Loucy (cell line): Measurements from ENCODE around the gene KRTAP3-2.

Experiments
- H2AFZ ChIP-seq: fragments of 200-600 bp; sonication (generic); 2 replicates; pipeline ENCODE4 v1.6.0; 2016; ENCODE audit warnings: antibody characterized with exemption, mild to moderate bottlenecking, low read length, moderate library complexity
- H3F3A ChIP-seq: fragments of 200-600 bp; 2 replicates; pipeline ENCODE4 v1.6.0; 2016; ENCODE audit warnings: antibody characterized with exemption, low read depth, mild to moderate bottlenecking
- H3K27me3 ChIP-seq: fragments of 200-600 bp; sonication (generic); 2 replicates; pipeline ENCODE4 v1.6.1; 2014; ENCODE audit warnings: low read length, mild to moderate bottlenecking; ENCODE audit not compliant: insufficient read depth, poor library complexity, severe bottlenecking
- H3K36me3 ChIP-seq: fragments of 200-600 bp; sonication (generic); 2 replicates; pipeline ENCODE4 v1.6.1; 2016; ENCODE audit warnings: low read length; ENCODE audit not compliant: insufficient read depth
- H3K4me1 ChIP-seq: fragments of 200-600 bp; sonication (generic); 2 replicates; pipeline ENCODE4 v1.5.1; 2014; ENCODE audit warnings: low read length, mild to moderate bottlenecking; ENCODE audit not compliant: insufficient read depth, poor library complexity, severe bottlenecking
- H3K4me2 ChIP-seq: fragments of 200-600 bp; sonication (generic); 2 replicates; pipeline ENCODE4 v1.6.0; 2014; ENCODE audit warnings: antibody characterized with exemption, low read length, low read depth, mild to moderate bottlenecking; ENCODE audit not compliant: poor library complexity, severe bottlenecking
- H3K4me3 ChIP-seq: fragments of 200-600 bp; sonication (generic); 2 replicates; pipeline ENCODE4 v1.5.1; 2014; ENCODE audit warnings: low read length, mild to moderate bottlenecking, mixed read lengths; ENCODE audit not compliant: poor library complexity, severe bottlenecking
- H3K79me2 ChIP-seq: fragments of 200-600 bp; sonication (generic); 2 replicates; pipeline ENCODE4 v1.6.1; 2014; ENCODE audit warnings: low read length; ENCODE audit not compliant: insufficient read depth
- H3K9ac ChIP-seq: fragments of 200-600 bp; sonication (generic); 2 replicates; pipeline ENCODE4 v1.6.0; 2014; ENCODE audit warnings: mild to moderate bottlenecking, low read depth, low read length, moderate library complexity; ENCODE audit not compliant: poor library complexity, severe bottlenecking
- H3K9me2 ChIP-seq: fragments of 200-600 bp; sonication (generic); replicated peaks from 2 replicates; pipeline ENCODE4 v1.6.1; 2016; ENCODE audit warnings: low read depth, low read length, mixed read lengths
- H3K9me3 ChIP-seq: fragments of 200-600 bp; sonication (generic); 2 replicates; pipeline ENCODE4 v1.6.1; 2014; ENCODE audit warnings: mild to moderate bottlenecking, antibody characterized with exemption, low read length, low read depth; ENCODE audit not compliant: insufficient read depth
- H4K20me1 ChIP-seq: fragments of 200-600 bp; sonication (generic); 2 replicates; pipeline ENCODE4 v1.6.0; 2014; ENCODE audit warnings: antibody characterized with exemption, low read length, mild to moderate bottlenecking; ENCODE audit not compliant: insufficient read depth, poor library complexity, severe bottlenecking
- CTCF ChIP-seq: fragments of 200-600 bp; sonication (generic); conservative IDR thresholded peaks from 2 replicates; pipeline ENCODE4 v1.5.1; 2014; ENCODE audit warnings: mild to moderate bottlenecking, antibody characterized with exemption, low read length
- EZH2phosphoT487 ChIP-seq: fragments of 200-600 bp; IDR thresholded peaks from 2 replicates; pipeline ENCODE4 v1.6.1; 2018; ENCODE audit warnings: antibody characterized with exemption, mild to moderate bottlenecking, moderate library complexity, borderline replicate concordance

The KRTAP3-2 gene

GRCh38 chr17:41016578-41017215, 17.0 kb upstream of the KRTAP3-2 start:
- H3K4me2 ChIP-seq = no peak overlapping the region
- H3K9me3 ChIP-seq = no peaks in the 10 kb centered on the region
- no peaks in the 10 kb centered on the region for H3K27me3 ChIP-seq
- H3K9ac ChIP-seq = no peak overlapping the region
- TF ChIP-seq EZH2phosphoT487 = no peak
- no peak for TF ChIP-seq CTCF
- H3K79me2 ChIP-seq = no peaks in the 10 kb centered on the region
- no peak overlapping the region for H2AFZ ChIP-seq
- H3F3A ChIP-seq = no peaks in the 10 kb centered on the region
- no peaks in the 10 kb centered on the region for H3K9me2 ChIP-seq
- H4K20me1 ChIP-seq = no peaks in the 10 kb centered on the region
- H3K4me1 ChIP-seq = no peaks in the 10 kb centered on the region
- no peaks in the 10 kb centered on the region for H3K36me3 ChIP-seq
- H3K4me3 ChIP-seq = no peak overlapping the region

GRCh38 chr17:41015454-41015853, 15.7 kb upstream of the KRTAP3-2 start:
- Histone ChIP-seq H3K36me3 (no peaks in the 10 kb centered on the region), H3K4me2 (no peak overlapping the region), H3K9me3 (no peaks in the 10 kb centered on the region), H3K9ac (no peak overlapping the region), H3K79me2 (no peaks in the 10 kb centered on the region), H3K27me3 (no peaks in the 10 kb centered on the region), H2AFZ (no peak overlapping the region), H3K4me3 (no peak overlapping the region), H4K20me1 (no peaks in the 10 kb centered on the region), H3K9me2 (no peaks in the 10 kb centered on the region), H3K4me1 (no peaks in the 10 kb centered on the region), H3F3A (no peaks in the 10 kb centered on the region)
- TF ChIP-seq CTCF (no peak), EZH2phosphoT487 (no peak)

GRCh38 chr17:41013606-41014005, 13.9 kb upstream of the KRTAP3-2 start:
- no peak overlapping the region for H3K4me2 ChIP-seq
- no peaks in the 10 kb centered on the region for H3K36me3 ChIP-seq
- H3K9ac ChIP-seq = no peak overlapping the region
- H3K9me3 ChIP-seq = no peaks in the 10 kb centered on the region
- no peaks in the 10 kb centered on the region for H3K27me3 ChIP-seq
- H3F3A ChIP-seq = no peaks in the 10 kb centered on the region
- H3K9me2 ChIP-seq = no peaks in the 10 kb centered on the region
- no peak overlapping the region for H3K4me3 ChIP-seq
- H4K20me1 ChIP-seq = no peaks in the 10 kb centered on the region
- no peaks in the 10 kb centered on the region for H3K4me1 ChIP-seq
- no peaks in the 10 kb centered on the region for H3K79me2 ChIP-seq
- H2AFZ ChIP-seq = no peak overlapping the region
- no peak for TF ChIP-seq EZH2phosphoT487
- no peak for TF ChIP-seq CTCF
